ENCODE results near the gene GRK5. TPM values are rescaled to one million over a fixed set of nuclear protein-coding genes. Genes with fewer than 3 reads are reported as not detected.

GRK5 gene
- total and polyA plus RNA-seq, 9 of the 15 experiments (the other 6 are each of a cell fraction or from before 2014, with no cell fraction given): 0.46 to 0.83 (median 0.67) TPM; not detected in 2

GRCh38 chr10:119165171-119166117 lies 41.9 kb upstream of the GRK5 start, which contains the start of gene SFXN4 (continued):
- TF ChIP-seq ESRRA (IDR thresholded peaks at IDR 0.05; ENCODE audit: borderline replicate concordance, low read depth) (peak; percentile 100), PBX2 (CRISPR knock-in tag; IDR thresholded peaks at IDR 0.05; ENCODE audit: low read depth) (no peak), PBX2 (tag; conservative IDR thresholded peaks at IDR 0.05; ENCODE audit: low read depth) (no peak), CBFB (CRISPR knock-in tag; IDR thresholded peaks at IDR 0.05) (no peak), LCOR (CRISPR knock-in tag; IDR thresholded peaks at IDR 0.05) (0 out of 2 replicates have a peak, but pooled peaks have one; percentile 0), RBBP5 (IDR thresholded peaks at IDR 0.05; ENCODE audit: borderline replicate concordance, insufficient read depth, low read length, poor library complexity, severe bottlenecking) (peak; percentile 70), RNF2 (IDR thresholded peaks at IDR 0.05) (peak; percentile 38; the same call in 1 of the 2 replicates), ZNF584 (CRISPR knock-in tag; IDR thresholded peaks at IDR 0.05; ENCODE audit: low read depth) (no peak), MYC (IDR thresholded peaks at IDR 0.05; ENCODE audit: low read depth, low read length) (peak; percentile 99), MYC (CRISPR knock-in tag; IDR thresholded peaks at IDR 0.05; ENCODE audit: borderline replicate concordance, low read depth) (peak; percentile 96; the same call in 1 of the 2 replicates), MXD1 (CRISPR knock-in tag; IDR thresholded peaks at IDR 0.05; ENCODE audit: borderline replicate concordance, poor library complexity, severe bottlenecking) (peak; percentile 66), POU5F1 (IDR thresholded peaks at IDR 0.05; ENCODE audit: borderline replicate concordance, low read depth, low read length, partially characterized antibody) (no peak), NBN (IDR thresholded peaks at IDR 0.05; ENCODE audit: low read depth) (no peak), CREB3 (tag; conservative IDR thresholded peaks at IDR 0.05; ENCODE audit: low read depth) (peak; percentile 76), ELF1 (tag; IDR thresholded peaks at IDR 0.05) (peak; percentile 51; the same call in 1 of the 2 replicates), MXI1 (IDR thresholded peaks at IDR 0.05; ENCODE audit: low read depth, low read length) (peak; percentile 69), ELK1 (CRISPR knock-in tag; IDR thresholded peaks at IDR 0.05) (no peak)
- TF ChIP-seq, protein P1, sequence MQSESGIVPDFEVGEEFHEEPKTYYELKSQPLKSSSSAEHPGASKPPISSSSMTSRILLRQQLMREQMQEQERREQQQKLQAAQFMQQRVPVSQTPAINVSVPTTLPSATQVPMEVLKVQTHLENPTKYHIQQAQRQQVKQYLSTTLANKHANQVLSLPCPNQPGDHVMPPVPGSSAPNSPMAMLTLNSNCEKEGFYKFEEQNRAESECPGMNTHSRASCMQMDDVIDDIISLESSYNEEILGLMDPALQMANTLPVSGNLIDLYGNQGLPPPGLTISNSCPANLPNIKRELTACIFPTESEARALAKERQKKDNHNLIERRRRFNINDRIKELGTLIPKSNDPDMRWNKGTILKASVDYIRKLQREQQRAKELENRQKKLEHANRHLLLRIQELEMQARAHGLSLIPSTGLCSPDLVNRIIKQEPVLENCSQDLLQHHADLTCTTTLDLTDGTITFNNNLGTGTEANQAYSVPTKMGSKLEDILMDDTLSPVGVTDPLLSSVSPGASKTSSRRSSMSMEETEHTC (IDR thresholded peaks at IDR 0.05): 0 out of 2 replicates have a peak, but pooled peaks have one; percentile 45
- TF ChIP-seq, protein P2, sequence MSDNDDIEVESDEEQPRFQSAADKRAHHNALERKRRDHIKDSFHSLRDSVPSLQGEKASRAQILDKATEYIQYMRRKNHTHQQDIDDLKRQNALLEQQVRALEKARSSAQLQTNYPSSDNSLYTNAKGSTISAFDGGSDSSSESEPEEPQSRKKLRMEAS (CRISPR knock-in tag; IDR thresholded peaks at IDR 0.05): peak; percentile 98

Data from K562 (cell line).